Activated T-helper 17 cell treated with anti-CD3 and anti-CD28 coated beads, Interleukin-2, amount 50 U/mL, for 72 hours (primary cell): ENCODE data around the gene HOMER2. TPM values are rescaled to one million over a fixed set of nuclear protein-coding genes. Genes with fewer than 3 reads are reported as not detected.
"Not testable (repeated sequence)": the region's sequence is repeated elsewhere in the genome, so short reads cannot be mapped to it uniquely, and the experiment has no call there.

Source experiments
- ATAC-seq: fragments of 150-1000 bp; cut with Tn5 transposase; replicated peaks from 2 replicates; pipeline ENCODE4 v1.10.0; 2021; ENCODE audit warnings: mild to moderate bottlenecking, moderate library complexity
- H3K27ac Mint-ChIP-seq: one replicate; pipeline ENCODE4 v1.8.0; 2022; ENCODE audit warnings: mixed read lengths
- H3K27me3 Mint-ChIP-seq: one replicate; pipeline ENCODE4 v1.8.0; 2022; ENCODE audit warnings: mixed read lengths
- H3K36me3 Mint-ChIP-seq: one replicate; pipeline ENCODE4 v1.8.0; 2022; ENCODE audit warnings: low read depth, mild to moderate bottlenecking, mixed read lengths
- H3K4me1 Mint-ChIP-seq: one replicate; pipeline ENCODE4 v1.8.0; 2022; ENCODE audit warnings: mixed read lengths
- H3K4me3 Mint-ChIP-seq: one replicate; pipeline ENCODE4 v1.8.0; 2022; ENCODE audit warnings: mild to moderate bottlenecking, mixed read lengths
- H3K9me3 Mint-ChIP-seq: one replicate; pipeline ENCODE4 v1.8.0; 2022; ENCODE audit warnings: mixed read lengths
- total RNA-seq, 2 donors: library from RNA; stranded (reverse); gene quantifications; one replicate each; pipeline ENCODE4 v1.2.3, GENCODE V29; 2022

HOMER2 gene
- total RNA-seq, 2 donors from 2014 or later, result 6.2 to 8.7 TPM

- Mint-ChIP-seq H3K27me3 (peaks cover 26% of the 10 kb centered on the region), H3K4me1 (no peaks in the 10 kb centered on the region), H3K36me3 (no peaks in the 10 kb centered on the region), H3K9me3 (peaks cover 14% of the 10 kb centered on the region), H3K27ac (no peak overlapping the region), H3K4me3 (no peak overlapping the region)
- ATAC-seq, result no peak
Observed at GRCh38 chr15:82907350-82907749, 45.2 kb downstream of the HOMER2 start.

DNA sequence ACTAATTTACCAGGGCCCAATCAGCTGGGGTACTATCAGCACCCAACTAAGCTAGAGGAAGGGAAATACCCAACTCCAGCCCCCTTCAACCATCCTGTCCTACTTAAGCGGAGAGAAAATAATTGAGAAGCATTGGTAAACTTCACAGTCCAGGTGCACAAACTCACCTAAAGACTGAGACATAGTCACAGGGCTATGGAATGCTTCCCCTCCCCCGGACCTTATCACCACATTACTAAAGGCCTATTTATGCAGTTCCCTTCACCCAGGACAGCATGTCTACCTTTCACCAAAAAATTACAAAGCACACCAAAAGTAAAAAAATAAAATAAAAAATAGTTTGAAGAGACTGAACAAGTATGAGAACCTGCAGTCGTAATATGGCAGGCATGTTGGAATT lies 47.9 kb downstream of the HOMER2 start:
- Mint-ChIP-seq H3K27me3 (peaks cover 22% of the 10 kb centered on the region), H3K9me3 (peaks cover 14% of the 10 kb centered on the region)

GRCh38 chr15:82903511-82903910 lies 49.0 kb downstream of the HOMER2 start:
- Mint-ChIP-seq H3K4me1 (no peaks in the 10 kb centered on the region), H3K9me3 (peaks cover 4% of the 10 kb centered on the region), H3K27ac (no peak overlapping the region), H3K4me3 (no peak overlapping the region), H3K36me3 (no peaks in the 10 kb centered on the region), H3K27me3 (peaks cover 14% of the 10 kb centered on the region)
- ATAC-seq, result no peak

More for the DNA sequence above, 47.9 kb downstream of the HOMER2 start:
- Mint-ChIP-seq H3K36me3 (no peaks in the 10 kb centered on the region), H3K4me1 (no peaks in the 10 kb centered on the region), H3K4me3 (no peak overlapping the region), H3K27ac (no peak overlapping the region)
- ATAC-seq, result no peak

DNA sequence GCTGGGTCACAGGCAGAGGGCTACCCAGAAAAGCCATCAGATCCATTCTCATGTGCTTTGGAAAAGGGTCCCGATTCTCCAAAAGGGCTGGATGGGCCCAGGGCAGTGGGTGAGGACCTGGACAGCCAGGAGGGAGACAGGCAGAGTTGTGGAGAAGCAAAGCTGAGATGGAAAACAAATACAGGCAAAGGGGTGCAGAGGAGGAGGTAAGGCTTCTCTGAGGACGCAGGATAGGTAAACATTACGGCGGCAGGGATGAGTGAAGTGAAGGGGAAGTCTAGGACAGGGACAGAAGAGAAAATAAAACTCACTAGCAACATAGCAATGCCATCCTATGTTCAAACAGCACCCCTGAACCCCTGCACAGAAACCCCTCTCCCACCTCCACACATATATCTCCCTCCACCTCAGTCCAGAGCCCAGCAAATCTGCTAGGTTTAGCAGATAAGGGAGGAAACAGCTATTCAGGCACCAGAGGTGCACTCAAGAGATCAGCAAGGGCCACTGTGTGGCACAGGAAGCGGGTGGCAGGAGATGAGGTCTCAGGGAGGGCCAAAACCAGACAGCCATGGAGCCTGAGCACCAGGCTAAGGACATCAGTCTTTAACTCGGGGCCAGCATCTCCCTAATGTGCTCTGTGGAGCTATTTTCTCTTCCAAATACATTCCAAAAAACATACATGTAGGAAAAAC lies 51.3 kb downstream of the HOMER2 start:
- no peaks in the 10 kb centered on the region for H3K9me3 Mint-ChIP-seq
- no peak for ATAC-seq
- H3K36me3 Mint-ChIP-seq, result no peaks in the 10 kb centered on the region

DNA sequence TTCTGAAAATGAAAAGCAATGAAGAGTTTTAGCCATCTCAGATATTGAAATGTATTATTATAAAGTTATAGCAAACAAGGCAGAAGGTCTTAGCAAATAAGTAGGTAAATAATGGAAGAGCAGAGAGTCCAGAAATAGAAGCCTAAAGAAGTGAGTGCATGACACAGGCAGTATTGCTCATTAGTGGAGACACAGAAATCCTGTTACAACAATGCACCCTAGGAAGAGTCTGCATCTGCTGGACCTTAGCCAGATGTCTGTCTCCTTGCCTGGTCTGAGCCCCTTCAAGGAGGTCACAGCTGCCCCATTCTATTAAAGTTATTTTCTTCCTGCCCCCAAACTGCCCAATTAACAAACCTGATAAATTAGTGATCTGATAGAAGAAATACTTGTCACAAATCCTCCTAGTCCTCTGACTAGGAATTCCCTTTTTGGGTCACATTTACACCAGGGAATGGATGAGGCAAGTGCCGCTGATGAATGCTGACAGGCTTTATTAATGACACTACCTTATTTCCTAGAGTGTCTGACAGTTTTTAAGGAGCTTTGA lies 51.9 kb downstream of the HOMER2 start:
- Mint-ChIP-seq H3K4me3 (no peak overlapping the region), H3K27ac (no peak overlapping the region), H3K4me1 (no peaks in the 10 kb centered on the region), H3K27me3 (peaks cover 3% of the 10 kb centered on the region), H3K9me3 (no peaks in the 10 kb centered on the region), H3K36me3 (no peaks in the 10 kb centered on the region)
- ATAC-seq, result no peak

More for the DNA sequence above, 51.3 kb downstream of the HOMER2 start:
- Mint-ChIP-seq H3K4me3 (no peak overlapping the region), H3K4me1 (no peaks in the 10 kb centered on the region), H3K27me3 (peaks cover 7% of the 10 kb centered on the region), H3K27ac (no peak overlapping the region)

DNA sequence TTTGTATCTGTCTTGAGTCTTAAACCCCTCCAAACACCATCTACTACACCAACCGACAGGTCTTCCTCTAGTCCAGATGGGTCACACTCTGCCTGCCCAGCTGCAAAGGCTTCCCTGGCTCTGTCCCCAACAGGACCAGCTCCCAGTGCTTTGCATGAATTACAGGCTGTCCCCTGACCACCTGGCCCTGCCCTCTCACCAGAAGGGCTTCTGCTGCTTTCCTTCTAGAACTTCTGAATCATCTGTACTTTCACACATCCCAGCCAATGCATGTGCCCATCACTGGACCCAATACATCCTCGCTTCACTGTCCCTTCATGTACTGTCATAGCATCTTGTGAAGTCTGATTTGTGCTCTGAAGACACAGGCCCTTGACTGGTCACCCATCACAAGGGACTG lies 53.6 kb downstream of the HOMER2 start:
- Mint-ChIP-seq H3K9me3 (no peaks in the 10 kb centered on the region), H3K27me3 (no peaks in the 10 kb centered on the region), H3K4me1 (no peaks in the 10 kb centered on the region), H3K4me3 (no peak overlapping the region), H3K36me3 (no peaks in the 10 kb centered on the region), H3K27ac (no peak overlapping the region)
- ATAC-seq, result no peak

GRCh38 chr15:82895983-82896382 lies 56.5 kb downstream of the HOMER2 start:
- Mint-ChIP-seq H3K4me1 (no peaks in the 10 kb centered on the region), H3K27ac (no peak overlapping the region), H3K4me3 (no peak overlapping the region), H3K9me3 (no peaks in the 10 kb centered on the region), H3K36me3 (no peaks in the 10 kb centered on the region), H3K27me3 (peaks cover 3% of the 10 kb centered on the region)
- ATAC-seq, result no peak

DNA sequence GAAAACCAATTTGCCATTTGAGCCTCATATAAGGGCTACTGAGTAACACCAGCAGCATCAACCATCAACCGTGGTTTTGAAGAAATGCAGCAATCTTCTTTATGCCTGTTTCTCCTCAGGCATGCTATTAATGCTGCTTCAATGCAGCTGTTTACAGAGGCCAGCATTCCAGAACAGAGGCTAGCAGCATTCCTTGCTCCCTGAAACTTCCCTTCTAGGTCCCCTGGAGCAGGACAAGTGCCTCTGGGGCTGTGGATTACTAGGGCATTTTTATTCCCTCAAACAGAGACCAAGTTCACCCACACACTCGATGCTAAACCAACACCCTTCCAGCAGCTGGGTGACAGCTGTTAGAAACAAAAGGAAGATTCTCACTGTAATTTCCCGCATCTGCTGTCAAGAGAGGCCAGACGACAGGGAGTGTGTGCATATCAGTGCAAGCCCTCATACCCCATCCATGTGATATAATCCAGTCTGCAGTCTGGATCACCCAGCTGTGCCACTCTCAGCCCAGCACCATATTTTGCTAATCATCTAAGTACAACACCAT lies 57.5 kb downstream of the HOMER2 start:
- Mint-ChIP-seq H3K27ac (no peak overlapping the region), H3K27me3 (peaks cover 3% of the 10 kb centered on the region), H3K4me1 (no peaks in the 10 kb centered on the region), H3K9me3 (no peaks in the 10 kb centered on the region), H3K36me3 (no peaks in the 10 kb centered on the region), H3K4me3 (no peak overlapping the region)
- ATAC-seq, result no peak

- H3K27ac Mint-ChIP-seq, H3K4me3 Mint-ChIP-seq, H3K9me3 Mint-ChIP-seq, H3K4me1 Mint-ChIP-seq, ATAC-seq, H3K27me3 Mint-ChIP-seq, H3K36me3 Mint-ChIP-seq: not testable (repeated sequence)
Observed at GRCh38 chr15:82893473-82893872, 59.0 kb downstream of the HOMER2 start.

DNA sequence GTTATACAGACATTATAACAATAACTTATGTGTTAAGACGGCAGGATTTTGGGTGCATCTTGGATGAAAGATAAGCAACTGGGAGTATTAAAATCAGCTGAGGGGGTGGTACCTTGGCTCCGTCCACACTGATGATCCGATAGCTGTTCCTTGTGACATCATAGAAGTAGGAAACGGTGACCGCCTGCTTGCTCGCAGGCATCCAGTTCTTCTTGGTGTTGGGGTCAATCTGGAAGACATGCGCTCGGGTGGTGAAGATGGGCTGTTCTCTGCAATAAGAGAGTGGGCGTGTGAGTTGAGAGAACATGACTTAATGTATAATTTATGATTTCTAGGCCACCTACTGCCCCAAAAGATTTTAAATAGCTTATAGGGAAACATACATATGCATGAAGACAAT lies 59.9 kb downstream of the HOMER2 start:
- ATAC-seq, result no peak
- Mint-ChIP-seq H3K27me3 (peaks cover 3% of the 10 kb centered on the region), H3K4me1 (no peaks in the 10 kb centered on the region), H3K4me3 (no peak overlapping the region), H3K9me3 (no peaks in the 10 kb centered on the region), H3K27ac (no peak overlapping the region), H3K36me3 (no peaks in the 10 kb centered on the region)

DNA sequence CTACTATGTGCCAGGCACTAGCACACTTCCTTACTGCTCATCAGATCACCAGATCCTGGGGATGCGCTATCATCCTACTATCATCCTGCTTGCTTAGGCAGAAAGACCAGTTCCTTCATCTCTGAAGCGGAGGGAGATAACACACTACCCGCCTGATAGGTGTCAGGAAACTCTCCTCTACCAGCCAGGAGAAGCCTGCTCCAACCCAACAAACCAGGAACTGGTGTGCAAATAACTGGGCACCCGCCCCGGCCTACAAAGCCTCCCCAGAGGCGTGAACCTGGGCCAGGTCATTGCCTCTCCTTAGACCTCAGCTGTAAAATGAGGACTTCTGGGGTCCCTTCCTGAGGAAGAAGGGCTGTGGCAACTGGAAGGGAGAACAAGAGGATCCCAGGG lies 61.5 kb downstream of the HOMER2 start:
- H3K36me3 Mint-ChIP-seq, result no peaks in the 10 kb centered on the region
- H3K4me3 Mint-ChIP-seq, result no peak overlapping the region
- H3K27me3 Mint-ChIP-seq, result peaks cover 3% of the 10 kb centered on the region
- no peak overlapping the region for H3K27ac Mint-ChIP-seq
- H3K9me3 Mint-ChIP-seq, result no peaks in the 10 kb centered on the region
- H3K4me1 Mint-ChIP-seq, result no peaks in the 10 kb centered on the region
- ATAC-seq, result no peak

DNA sequence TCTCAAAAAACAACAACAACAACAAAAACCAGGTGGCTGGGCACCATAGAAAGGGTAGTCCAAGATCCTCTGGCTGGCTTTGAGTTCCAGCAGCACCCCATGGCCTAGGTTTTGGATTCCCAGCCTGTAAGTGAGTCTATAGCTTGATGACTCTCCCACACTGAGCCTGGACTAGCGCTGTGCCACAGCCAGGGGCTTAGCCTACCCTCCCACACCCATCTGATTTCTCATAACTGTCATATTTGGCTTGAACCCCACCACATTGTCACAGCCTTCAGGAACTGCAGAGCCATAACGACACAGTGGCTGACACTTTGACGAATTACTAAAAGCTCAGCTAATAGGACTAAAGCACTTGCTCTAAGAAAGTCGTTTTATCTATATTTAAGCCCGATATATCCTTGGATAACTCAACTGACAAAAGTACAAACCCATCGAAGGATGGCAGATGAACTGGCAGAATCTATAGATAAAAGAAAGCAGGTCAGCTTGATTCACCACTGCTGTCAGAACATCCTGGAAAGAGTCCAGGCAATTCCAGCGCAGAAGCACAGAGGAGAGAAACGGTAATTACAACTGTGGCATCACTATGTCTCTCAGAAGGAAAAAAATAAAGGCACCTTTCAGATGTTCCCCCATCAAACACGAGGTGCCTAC lies 62.1 kb downstream of the HOMER2 start:
- Mint-ChIP-seq H3K27ac (no peak overlapping the region), H3K4me1 (no peaks in the 10 kb centered on the region), H3K27me3 (peaks cover 3% of the 10 kb centered on the region), H3K36me3 (no peaks in the 10 kb centered on the region), H3K4me3 (no peak overlapping the region), H3K9me3 (no peaks in the 10 kb centered on the region)
- no peak for ATAC-seq

GRCh38 chr15:82882273-82882928 lies 70.1 kb downstream of the HOMER2 start:
- H3K27me3 Mint-ChIP-seq, result no peaks in the 10 kb centered on the region
- H3K36me3 Mint-ChIP-seq, result no peaks in the 10 kb centered on the region
- no peaks in the 10 kb centered on the region for H3K4me1 Mint-ChIP-seq
- no peak overlapping the region for H3K4me3 Mint-ChIP-seq
- no peak for ATAC-seq
- no peaks in the 10 kb centered on the region for H3K9me3 Mint-ChIP-seq
- H3K27ac Mint-ChIP-seq, result no peak overlapping the region

DNA sequence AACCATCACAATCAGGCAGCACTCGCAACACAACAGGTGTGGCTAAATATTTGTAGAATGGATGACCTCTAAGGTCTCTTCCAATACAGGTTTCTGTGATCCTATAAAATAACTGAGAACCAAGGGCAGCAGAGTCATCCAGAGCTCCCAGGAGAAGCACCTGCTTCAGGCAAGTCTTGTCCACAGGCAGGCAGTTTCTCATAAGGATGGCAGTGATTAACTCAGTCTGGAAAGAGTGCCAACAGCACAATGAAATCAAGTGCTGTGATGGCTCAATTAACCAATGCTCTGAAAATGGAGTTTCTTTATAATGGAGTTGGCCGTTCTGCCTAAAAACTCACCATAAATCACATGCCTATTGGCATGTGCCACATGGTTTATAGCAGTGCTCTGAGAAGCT lies 70.8 kb downstream of the HOMER2 start:
- no peak overlapping the region for H3K27ac Mint-ChIP-seq
- no peaks in the 10 kb centered on the region for H3K36me3 Mint-ChIP-seq
- H3K4me1 Mint-ChIP-seq, result no peaks in the 10 kb centered on the region
- H3K9me3 Mint-ChIP-seq, result no peaks in the 10 kb centered on the region
- H3K4me3 Mint-ChIP-seq, result no peak overlapping the region
- ATAC-seq, result no peak
- no peaks in the 10 kb centered on the region for H3K27me3 Mint-ChIP-seq

GRCh38 chr15:82880704-82881103 lies 71.8 kb downstream of the HOMER2 start:
- no peak overlapping the region for H3K27ac Mint-ChIP-seq
- H3K4me1 Mint-ChIP-seq, result no peaks in the 10 kb centered on the region
- H3K36me3 Mint-ChIP-seq, result no peaks in the 10 kb centered on the region
- ATAC-seq, result no peak
- no peak overlapping the region for H3K4me3 Mint-ChIP-seq
- no peaks in the 10 kb centered on the region for H3K9me3 Mint-ChIP-seq
- H3K27me3 Mint-ChIP-seq, result no peaks in the 10 kb centered on the region
